NCI-H748 treated with DMSO at 0.1 percent for 48 hours (cell line): Measurements from ENCODE around the gene OR10T2.
"Not testable (repeated sequence)": the region's sequence is repeated elsewhere in the genome, so short reads cannot be mapped to it uniquely, and the experiment has no call there.

Experiments used
- DNase-seq: peaks from one replicate; lab custom pipeline; 2025; lab: John Stamatoyannopoulos, UW

Gene OR10T2

GRCh38 chr1:158355773-158356285 lies 43.4 kb downstream of the OR10T2 start:
- DNase-seq, result no peak

DNA sequence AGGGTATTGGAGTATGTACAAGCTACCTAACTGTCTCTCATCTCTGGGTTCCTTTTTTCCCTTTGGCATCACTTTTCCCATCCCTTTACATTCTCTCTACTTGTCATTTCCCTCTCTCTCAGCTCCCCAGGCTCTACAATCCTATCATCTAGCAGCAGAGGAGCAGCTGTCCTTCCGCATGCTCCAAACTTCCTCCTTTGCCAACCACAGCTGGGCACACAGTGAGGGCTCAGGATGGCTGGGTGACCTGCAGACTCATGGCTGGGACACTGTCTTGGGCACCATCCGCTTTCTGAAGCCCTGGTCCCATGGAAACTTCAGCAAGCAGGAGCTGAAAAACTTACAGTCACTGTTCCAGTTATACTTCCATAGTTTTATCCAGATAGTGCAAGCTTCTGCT lies 45.0 kb downstream of the OR10T2 start:
- DNase-seq, result no peak

DNA sequence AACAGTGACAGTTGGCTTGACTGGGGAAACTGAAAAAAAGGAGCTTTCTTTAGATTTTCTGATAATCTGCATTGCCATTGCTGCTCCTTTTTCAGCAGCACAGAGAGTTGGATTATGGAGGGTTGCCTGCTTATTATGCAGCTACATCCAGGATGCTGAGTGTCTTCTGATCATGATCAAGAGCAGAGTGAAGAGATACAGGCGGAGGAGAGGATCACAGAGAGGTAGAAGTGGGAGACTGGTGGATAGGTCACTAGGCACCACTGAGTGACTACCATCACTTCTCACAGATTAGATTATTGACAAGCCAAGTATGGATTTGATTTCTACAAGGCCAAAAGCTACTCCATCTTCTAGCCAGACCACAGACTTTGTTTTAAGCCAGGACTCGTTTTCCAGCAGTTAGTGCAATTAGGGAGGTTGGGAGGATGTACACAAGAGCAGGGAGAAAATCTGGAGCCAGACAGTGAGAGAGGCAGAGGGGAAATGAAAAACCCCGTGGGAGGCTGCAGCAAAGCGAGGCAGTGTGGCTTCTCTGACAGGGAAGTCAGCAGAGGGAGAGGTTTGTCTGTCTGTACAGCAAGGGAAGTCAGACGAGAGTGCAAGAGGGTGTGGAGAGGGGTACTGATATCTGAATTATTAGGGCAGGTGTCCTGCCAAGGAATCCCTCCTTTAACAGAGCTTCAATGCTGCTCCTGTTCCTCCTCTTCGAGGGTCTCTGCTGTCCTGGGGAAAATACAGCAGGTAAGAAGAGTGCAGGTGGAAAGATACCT lies 45.8 kb downstream of the OR10T2 start, which contains the start of gene CD1E:
Gene CD1E, plus strand, starts transcription at position 592 of the 773 bp plus-strand sequence. Its CDS starts 95 bp downstream, at position 687.
- DNase-seq, result no peak

DNA sequence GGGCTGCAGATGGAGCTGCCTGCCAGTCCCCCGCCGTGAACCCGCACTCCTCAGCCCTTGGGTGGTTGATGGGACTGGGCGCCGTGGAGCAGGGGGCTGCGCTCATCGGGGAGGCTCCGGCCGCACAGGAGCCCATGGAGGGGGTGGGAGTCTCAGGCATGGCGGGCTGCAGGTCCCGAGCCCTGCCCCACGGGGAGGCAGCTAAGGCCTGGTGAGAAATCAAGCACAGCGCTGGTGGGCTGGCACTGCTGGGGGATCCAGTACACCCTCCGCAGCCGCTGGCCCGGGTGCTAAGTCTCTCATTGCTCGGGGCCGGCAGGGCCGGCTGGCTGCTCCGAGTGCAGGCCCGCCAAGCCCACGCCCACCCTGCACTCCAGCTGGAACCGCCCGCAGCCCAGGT lies 50.3 kb downstream of the OR10T2 start:
- not testable (repeated sequence) for DNase-seq
